ENCODE results near the gene SDCCAG8.

GRCh38 chr1:243258731-243259130 lies 2.9 kb downstream of the SDCCAG8 start:
- TF ChIP-seq, protein P1, sequence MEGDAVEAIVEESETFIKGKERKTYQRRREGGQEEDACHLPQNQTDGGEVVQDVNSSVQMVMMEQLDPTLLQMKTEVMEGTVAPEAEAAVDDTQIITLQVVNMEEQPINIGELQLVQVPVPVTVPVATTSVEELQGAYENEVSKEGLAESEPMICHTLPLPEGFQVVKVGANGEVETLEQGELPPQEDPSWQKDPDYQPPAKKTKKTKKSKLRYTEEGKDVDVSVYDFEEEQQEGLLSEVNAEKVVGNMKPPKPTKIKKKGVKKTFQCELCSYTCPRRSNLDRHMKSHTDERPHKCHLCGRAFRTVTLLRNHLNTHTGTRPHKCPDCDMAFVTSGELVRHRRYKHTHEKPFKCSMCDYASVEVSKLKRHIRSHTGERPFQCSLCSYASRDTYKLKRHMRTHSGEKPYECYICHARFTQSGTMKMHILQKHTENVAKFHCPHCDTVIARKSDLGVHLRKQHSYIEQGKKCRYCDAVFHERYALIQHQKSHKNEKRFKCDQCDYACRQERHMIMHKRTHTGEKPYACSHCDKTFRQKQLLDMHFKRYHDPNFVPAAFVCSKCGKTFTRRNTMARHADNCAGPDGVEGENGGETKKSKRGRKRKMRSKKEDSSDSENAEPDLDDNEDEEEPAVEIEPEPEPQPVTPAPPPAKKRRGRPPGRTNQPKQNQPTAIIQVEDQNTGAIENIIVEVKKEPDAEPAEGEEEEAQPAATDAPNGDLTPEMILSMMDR (IDR thresholded peaks at IDR 0.05), result no peak
- no peak for TF ChIP-seq POLR2A (IDR thresholded peaks at IDR 0.05)

All from Peyer's patch (tissue), 4 donors.